CD8-positive, alpha-beta memory T cell (primary cell): ENCODE data around the gene ZDHHC11B. TPM values are rescaled to one million over a fixed set of nuclear protein-coding genes. Genes with fewer than 3 reads are reported as not detected.

Experiments used
- CTCF ChIA-PET: fragments of 350-600 bp; sonication (Branson Sonifier 250); formaldehyde crosslinking; loops from one replicate; lab custom pipeline; 2021; ENCODE audit warnings: antibody characterized with exemption; lab: Charles Lee
- POLR2A ChIA-PET: fragments of 350-600 bp; sonication (Branson Sonifier 250); formaldehyde crosslinking; loops from one replicate; lab custom pipeline; 2021; ENCODE audit warnings: antibody characterized with exemption; lab: Charles Lee
- DNase-seq, 5 donors: peaks; one replicate each; pipeline versions ENCODE4 v3.0.0 to v3.0.0-alpha.2; 2020 to 2022; ENCODE audit warnings: mixed read lengths in 1 of 5
- H3K27ac ChIP-seq: one replicate; pipeline ENCODE4 v1.7.0; 2013; ENCODE audit warnings: low read depth, mild to moderate bottlenecking, low read length, moderate library complexity
- H3K27me3 ChIP-seq: 2 replicates; pipeline ENCODE4 v1.7.0; 2013; ENCODE audit warnings: low read length, mild to moderate bottlenecking; ENCODE audit not compliant: insufficient read depth, poor library complexity, severe bottlenecking
- H3K36me3 ChIP-seq: 2 replicates; pipeline ENCODE4 v1.7.0; 2013; ENCODE audit warnings: mild to moderate bottlenecking, low read length, moderate library complexity; ENCODE audit not compliant: insufficient read depth
- H3K4me1 ChIP-seq: 2 replicates; pipeline ENCODE4 v1.7.0; 2013; ENCODE audit warnings: mild to moderate bottlenecking, low read length, moderate library complexity; ENCODE audit not compliant: insufficient read depth
- H3K4me3 ChIP-seq: 2 replicates; pipeline ENCODE4 v1.7.0; 2013; ENCODE audit warnings: mild to moderate bottlenecking, low read length
- H3K9me3 ChIP-seq: 2 replicates; pipeline ENCODE4 v1.7.0; 2013; ENCODE audit warnings: mild to moderate bottlenecking, low read length
- H3K27ac Mint-ChIP-seq, 8 donors: one replicate each; pipeline ENCODE4 v1.8.0; 2020 to 2021; ENCODE audit warnings: mixed read lengths in 8 of 8, mild to moderate bottlenecking in 6 of 8, inconsistent platforms in 3 of 8, moderate library complexity in 3 of 8
- H3K27me3 Mint-ChIP-seq, 2 donors: one replicate each; pipeline ENCODE4 v1.8.0; 2020 to 2021; ENCODE audit warnings: mixed read lengths in 2 of 2, mild to moderate bottlenecking in 1 of 2, moderate library complexity in 1 of 2
- H3K36me3 Mint-ChIP-seq, 3 donors: one replicate each; pipeline ENCODE4 v1.8.0; 2020 to 2021; ENCODE audit warnings: mixed read lengths in 3 of 3, inconsistent platforms in 1 of 3, mild to moderate bottlenecking in 1 of 3
- H3K4me1 Mint-ChIP-seq, 3 donors: one replicate each; pipeline ENCODE4 v1.8.0; 2020 to 2021; ENCODE audit warnings: mixed read lengths in 3 of 3, inconsistent platforms in 1 of 3, mild to moderate bottlenecking in 1 of 3
- H3K4me3 Mint-ChIP-seq, 7 donors: one replicate each; pipeline ENCODE4 v1.8.0; 2020 to 2021; ENCODE audit warnings: mixed read lengths in 7 of 7, mild to moderate bottlenecking in 6 of 7, moderate library complexity in 4 of 7, inconsistent platforms in 2 of 7
- H3K9me3 Mint-ChIP-seq, 5 donors: one replicate each; pipeline ENCODE4 v1.8.0; 2020 to 2022; ENCODE audit warnings: mixed read lengths in 5 of 5, mild to moderate bottlenecking in 3 of 5, moderate library complexity in 2 of 5, inconsistent platforms in 1 of 5
- polyA plus RNA-seq: library from polyadenylated mRNA; unstranded; fragments of 300-500 nt; fragmentation: Illumina TruSeq; gene quantifications from one replicate; pipeline ENCODE4 v1.2.3, GENCODE V29; 2021
- total RNA-seq, 2 experiments: library from RNA; stranded (reverse); gene quantifications; one replicate each; pipeline ENCODE4 v1.2.3, GENCODE V29; 2021

Gene ZDHHC11B
- total and polyA plus RNA-seq, 3 experiments from 2014 or later: 0.40 to 0.55 TPM; not detected in 1

GRCh38 chr5:668283-668995 lies 116.1 kb downstream of the ZDHHC11B start:
- Histone ChIP-seq H3K36me3 (no peaks in the 10 kb centered on the region), H3K27ac (no peak overlapping the region), H3K4me3 (no peak overlapping the region), H3K4me1 (peaks cover 18% of the 10 kb centered on the region), H3K27me3 (no peaks in the 10 kb centered on the region), H3K9me3 (no peaks in the 10 kb centered on the region)
- peaks cover 0 to 4% of the 10 kb centered on the region in 2 donors for H3K27me3 Mint-ChIP-seq
- peaks cover 11 to 18% (median 15%) of the 10 kb centered on the region in 3 donors for H3K4me1 Mint-ChIP-seq
- no peaks in the 10 kb centered on the region for H3K9me3 Mint-ChIP-seq
- H3K36me3 Mint-ChIP-seq: peaks cover 0 to 20% (median 6%) of the 10 kb centered on the region in 3 donors
- POLR2A ChIA-PET: no interaction called here
- H3K4me3 Mint-ChIP-seq: no peak overlapping the region
- H3K27ac Mint-ChIP-seq: no peak overlapping the region
- DNase-seq: no peak
- CTCF ChIA-PET: interaction anchor here (2.4 to 6.6 kb wide), 2 partner anchors 224 to 236 kb away, joined by 9 to 62 read pairs; partner anchors contain the start of genes BRD9 and TRIP13

DNA sequence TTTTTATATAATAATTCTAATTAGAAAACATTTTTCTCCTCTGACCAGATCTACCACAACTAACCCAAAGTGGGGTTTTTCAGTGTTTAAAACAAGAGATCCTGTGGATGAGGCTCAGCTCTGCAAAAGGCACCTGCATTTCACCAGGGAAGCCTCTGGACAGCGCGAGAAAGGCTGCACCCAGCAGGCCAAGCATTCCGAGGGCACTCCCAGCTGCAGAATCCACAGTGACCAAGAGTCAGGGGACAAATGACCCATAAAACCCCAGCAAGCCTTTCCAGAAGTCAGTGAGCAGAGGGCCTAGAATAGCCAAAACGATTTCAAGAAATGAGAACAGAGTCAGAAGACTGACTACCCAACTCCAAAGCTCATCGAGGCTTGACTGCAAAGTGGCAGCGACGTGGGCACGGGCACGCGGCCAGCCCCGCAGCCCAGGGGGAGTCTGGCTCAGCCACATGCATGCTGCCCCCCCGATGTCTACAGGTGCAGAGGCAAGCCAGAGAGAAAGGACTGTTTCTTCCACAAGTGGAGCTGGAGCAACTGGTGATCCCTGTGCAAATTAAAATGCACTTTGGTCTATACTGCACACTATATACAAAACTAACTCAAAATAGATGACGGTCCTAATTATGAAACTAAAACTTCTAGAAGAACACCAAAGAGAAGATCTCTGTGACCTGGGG lies 117.6 kb downstream of the ZDHHC11B start:
- H3K27ac Mint-ChIP-seq: peak overlapping the region in 2 of 8 donors; percentile 78 to 80
- peaks cover 0 to 22% (median 6%) of the 10 kb centered on the region in 3 donors for H3K36me3 Mint-ChIP-seq
- Histone ChIP-seq H3K27ac (no peak overlapping the region), H3K4me3 (no peak overlapping the region), H3K4me1 (peaks cover 3% of the 10 kb centered on the region), H3K36me3 (no peaks in the 10 kb centered on the region), H3K27me3 (no peaks in the 10 kb centered on the region), H3K9me3 (no peaks in the 10 kb centered on the region)
- no peaks in the 10 kb centered on the region for H3K9me3 Mint-ChIP-seq
- DNase-seq: no peak
- no peak overlapping the region for H3K4me3 Mint-ChIP-seq
- H3K4me1 Mint-ChIP-seq: peaks cover 0 to 5% (median 4%) of the 10 kb centered on the region in 3 donors
- POLR2A ChIA-PET: no interaction called here
- CTCF ChIA-PET: no interaction called here
- no peaks in the 10 kb centered on the region for H3K27me3 Mint-ChIP-seq

- Mint-ChIP-seq H3K4me1 (peaks cover 0 to 4% (median 0%) of the 10 kb centered on the region in 3 donors), H3K9me3 (no peaks in the 10 kb centered on the region), H3K4me3 (no peak overlapping the region), H3K36me3 (peaks cover 0 to 28% (median 9%) of the 10 kb centered on the region in 3 donors), H3K27ac (no peak overlapping the region), H3K27me3 (no peaks in the 10 kb centered on the region)
- Histone ChIP-seq H3K27ac (no peak overlapping the region), H3K4me3 (no peak overlapping the region), H3K27me3 (no peaks in the 10 kb centered on the region), H3K4me1 (no peaks in the 10 kb centered on the region), H3K9me3 (no peaks in the 10 kb centered on the region), H3K36me3 (no peaks in the 10 kb centered on the region)
- POLR2A ChIA-PET: no interaction called here
- no peak for DNase-seq
- CTCF ChIA-PET: no interaction called here
Measured at GRCh38 chr5:665956-666711, 118.4 kb downstream of the ZDHHC11B start.

DNA sequence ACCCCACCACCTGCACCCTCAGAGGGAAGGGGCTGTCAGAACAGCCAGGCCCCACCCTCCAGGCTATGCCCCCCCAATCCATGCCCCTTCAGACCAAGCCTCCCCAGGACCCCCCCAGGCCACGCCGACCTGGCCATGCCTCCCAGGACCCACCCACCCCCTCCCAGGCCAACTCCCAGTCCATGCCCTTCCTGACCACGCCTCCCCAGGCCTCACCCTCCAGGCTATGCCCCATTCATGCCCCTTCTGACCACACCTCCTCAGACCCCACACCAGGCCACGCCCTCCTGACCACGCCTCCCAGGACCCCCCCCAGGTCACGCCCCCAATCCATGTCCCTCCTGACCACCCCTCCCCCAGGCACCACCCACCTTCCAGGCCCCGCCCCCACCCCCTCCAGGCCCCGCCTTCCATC lies 119.0 kb downstream of the ZDHHC11B start:
- H3K36me3 Mint-ChIP-seq: peaks cover 0 to 31% (median 11%) of the 10 kb centered on the region in 3 donors
- H3K27ac ChIP-seq: no peak overlapping the region
- H3K4me1 ChIP-seq: no peaks in the 10 kb centered on the region
- peaks cover 0 to 4% (median 0%) of the 10 kb centered on the region in 3 donors for H3K4me1 Mint-ChIP-seq
- H3K9me3 ChIP-seq: no peaks in the 10 kb centered on the region
- no peak overlapping the region for H3K4me3 Mint-ChIP-seq
- H3K27me3 ChIP-seq: no peaks in the 10 kb centered on the region
- H3K9me3 Mint-ChIP-seq: no peaks in the 10 kb centered on the region
- ChIA-PET POLR2A (no interaction called here), CTCF (no interaction called here)
- DNase-seq: no peak
- no peaks in the 10 kb centered on the region for H3K36me3 ChIP-seq
- H3K27me3 Mint-ChIP-seq: no peaks in the 10 kb centered on the region
- no peak overlapping the region for H3K4me3 ChIP-seq
- no peak overlapping the region for H3K27ac Mint-ChIP-seq

DNA sequence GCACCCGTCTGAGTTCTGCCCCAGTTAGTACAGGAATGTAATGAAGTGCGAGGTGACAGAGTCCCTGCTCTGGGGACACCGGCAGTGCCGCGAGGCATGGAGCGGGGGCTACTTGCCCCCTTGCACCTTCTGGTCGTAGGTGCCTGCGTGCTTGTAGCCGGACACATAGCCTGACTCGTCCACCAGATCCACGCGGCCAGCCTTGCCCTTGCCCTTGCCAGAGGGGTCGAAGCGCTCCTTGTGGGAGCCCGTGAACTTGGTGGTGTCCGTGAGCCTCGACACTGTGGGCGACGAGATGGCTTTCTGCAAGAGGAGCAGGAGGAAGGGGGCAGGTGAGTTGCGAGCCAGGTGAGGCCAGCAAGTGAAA lies 119.6 kb downstream of the ZDHHC11B start:
- Mint-ChIP-seq H3K36me3 (peaks cover 4 to 36% (median 13%) of the 10 kb centered on the region in 3 donors), H3K4me1 (peaks cover 0 to 4% (median 0%) of the 10 kb centered on the region in 3 donors), H3K4me3 (no peak overlapping the region), H3K27ac (peak overlapping the region in 1 of 8 donors; percentile 54), H3K27me3 (no peaks in the 10 kb centered on the region), H3K9me3 (no peaks in the 10 kb centered on the region)
- H3K27ac ChIP-seq: no peak overlapping the region
- ChIA-PET POLR2A (no interaction called here), CTCF (no interaction called here)
- no peak overlapping the region for H3K4me3 ChIP-seq
- H3K36me3 ChIP-seq: no peaks in the 10 kb centered on the region
- no peaks in the 10 kb centered on the region for H3K4me1 ChIP-seq
- no peak for DNase-seq
- no peaks in the 10 kb centered on the region for H3K27me3 ChIP-seq
- H3K9me3 ChIP-seq: no peaks in the 10 kb centered on the region

GRCh38 chr5:664343-664993 lies 120.1 kb downstream of the ZDHHC11B start:
- H3K9me3 ChIP-seq: no peaks in the 10 kb centered on the region
- Mint-ChIP-seq H3K4me3 (no peak overlapping the region), H3K9me3 (no peaks in the 10 kb centered on the region), H3K36me3 (peaks cover 4 to 39% (median 13%) of the 10 kb centered on the region in 3 donors), H3K27ac (no peak overlapping the region), H3K27me3 (no peaks in the 10 kb centered on the region), H3K4me1 (peaks cover 0 to 4% (median 0%) of the 10 kb centered on the region in 3 donors)
- H3K4me1 ChIP-seq: no peaks in the 10 kb centered on the region
- H3K36me3 ChIP-seq: no peaks in the 10 kb centered on the region
- H3K27me3 ChIP-seq: no peaks in the 10 kb centered on the region
- ChIA-PET POLR2A (no interaction called here), CTCF (no interaction called here)
- DNase-seq: no peak
- no peak overlapping the region for H3K4me3 ChIP-seq
- no peak overlapping the region for H3K27ac ChIP-seq

DNA sequence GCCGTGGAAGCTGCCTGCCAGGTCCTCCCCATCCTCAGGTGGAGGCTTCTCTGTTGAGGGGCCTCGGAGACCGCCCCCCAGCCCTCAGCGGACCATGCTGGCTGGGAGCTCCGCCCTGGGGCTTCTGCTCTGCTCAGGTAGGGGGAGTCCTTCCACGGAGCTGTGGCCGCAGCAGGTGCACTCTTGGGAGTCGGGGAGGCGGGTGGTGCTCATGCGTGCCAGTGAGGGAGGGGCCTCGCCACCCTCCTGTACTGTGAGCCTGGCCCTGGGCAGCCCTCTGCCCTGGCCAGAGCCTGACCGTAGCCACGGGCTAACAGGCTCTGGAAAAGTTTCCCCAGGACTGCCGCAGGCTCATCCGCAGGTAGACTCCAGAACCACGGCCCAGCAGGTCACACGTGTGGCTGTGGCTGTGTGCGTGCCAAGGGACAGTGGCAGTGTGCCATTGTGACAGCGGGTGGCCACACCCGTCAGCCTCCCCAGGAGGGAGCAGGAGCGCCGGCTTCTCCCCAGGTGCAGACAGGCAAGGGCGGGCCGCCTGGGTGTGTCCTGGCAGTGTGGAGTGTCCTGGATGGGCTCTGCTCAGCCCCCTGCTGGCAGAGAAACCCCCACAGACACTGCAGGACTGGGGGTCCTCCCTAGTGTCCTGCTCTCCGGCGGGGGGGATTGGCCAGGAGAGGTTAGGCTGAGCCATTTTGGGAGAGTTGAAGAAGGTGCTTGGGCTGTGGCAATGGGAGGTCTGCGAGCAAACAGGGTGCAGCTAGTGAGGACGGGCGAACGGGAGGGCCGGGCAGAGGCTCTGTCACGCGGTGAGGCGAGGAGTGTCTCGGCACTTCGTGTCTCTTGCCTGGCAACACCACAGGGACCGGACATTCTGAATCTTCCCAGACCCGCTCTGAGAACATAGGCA lies 120.8 kb downstream of the ZDHHC11B start:
- ChIA-PET POLR2A (no interaction called here), CTCF (no interaction called here)
- no peak for DNase-seq
- Mint-ChIP-seq H3K4me3 (no peak overlapping the region), H3K36me3 (peaks cover 4 to 46% (median 17%) of the 10 kb centered on the region in 3 donors), H3K4me1 (peaks cover 0 to 4% (median 0%) of the 10 kb centered on the region in 3 donors), H3K27me3 (no peaks in the 10 kb centered on the region), H3K27ac (no peak overlapping the region), H3K9me3 (no peaks in the 10 kb centered on the region)
- Histone ChIP-seq H3K27ac (no peak overlapping the region), H3K4me1 (no peaks in the 10 kb centered on the region), H3K4me3 (no peak overlapping the region), H3K27me3 (no peaks in the 10 kb centered on the region), H3K36me3 (no peaks in the 10 kb centered on the region), H3K9me3 (no peaks in the 10 kb centered on the region)
